Smooth muscle cell (in vitro differentiated cells): ENCODE measurements around the gene G3BP1. TPM values are rescaled to one million over a fixed set of nuclear protein-coding genes. Genes with fewer than 3 reads are reported as not detected.

Experiments
- DNase-seq: peaks from one replicate; lab custom pipeline; 2025; ENCODE audit not compliant: unreplicated experiment; lab: John Stamatoyannopoulos, UW
- H2AFZ ChIP-seq: fragments of 200-600 bp; sonication (generic); 2 replicates; pipeline ENCODE4 v1.6.0; 2016; ENCODE audit warnings: antibody characterized with exemption, low read depth, mild to moderate bottlenecking
- H3F3A ChIP-seq: fragments of 200-600 bp; sonication (generic); 2 replicates; pipeline ENCODE4 v1.6.0; 2017; ENCODE audit warnings: antibody characterized with exemption, low read depth
- H3K27ac ChIP-seq: fragments of 200-600 bp; sonication (generic); 2 replicates; pipeline ENCODE4 v1.5.1; 2016; ENCODE audit warnings: low read depth, mild to moderate bottlenecking
- H3K27me3 ChIP-seq: fragments of 200-600 bp; sonication (generic); 2 replicates; pipeline ENCODE4 v1.6.1; 2016; ENCODE audit warnings: low read depth, mild to moderate bottlenecking
- H3K36me3 ChIP-seq: fragments of 200-600 bp; sonication (generic); 2 replicates; pipeline ENCODE4 v1.5.1; 2016; ENCODE audit warnings: low read depth
- H3K4me1 ChIP-seq: fragments of 200-600 bp; sonication (generic); 2 replicates; pipeline ENCODE4 v1.5.1; 2016; ENCODE audit warnings: low read depth
- H3K4me2 ChIP-seq: fragments of 200-600 bp; sonication (generic); 2 replicates; pipeline ENCODE4 v1.6.0; 2016; ENCODE audit warnings: mild to moderate bottlenecking
- H3K4me3 ChIP-seq: fragments of 200-600 bp; sonication (generic); 2 replicates; pipeline ENCODE4 v1.5.1; 2016; ENCODE audit warnings: mild to moderate bottlenecking
- H3K79me2 ChIP-seq: fragments of 200-600 bp; sonication (generic); 2 replicates; pipeline ENCODE4 v1.6.0; 2016; ENCODE audit warnings: low read depth, mild to moderate bottlenecking
- H3K9ac ChIP-seq: fragments of 200-600 bp; sonication (generic); 2 replicates; pipeline ENCODE4 v1.6.0; 2016; ENCODE audit warnings: low read depth
- H3K9me3 ChIP-seq: fragments of 200-600 bp; sonication (generic); replicated peaks from 2 replicates; pipeline ENCODE4 v1.5.1; 2016; ENCODE audit warnings: low read depth
- H4K20me1 ChIP-seq: fragments of 200-600 bp; sonication (generic); 2 replicates; pipeline ENCODE4 v1.6.0; 2016; ENCODE audit warnings: low read depth
- WGBS: methylation state at CpG from one replicate; pipeline ENCODE4 v1.1.7; 2016; ENCODE audit warnings: low lambda C conversion rate; 5-methylcytosine and 5-hydroxymethylcytosine counted together
- polyA plus RNA-seq: library from polyadenylated mRNA; unstranded; fragments of >200 nt; fragmentation: Nextera tagmentation; extraction: Ambion mirVana; gene quantifications from 2 replicates; pipeline ENCODE4 v1.2.1, GENCODE V29; 2016
- total RNA-seq: library from RNA; depleted of rRNA; stranded (reverse); fragments of >200 nt; gene quantifications from 2 replicates; pipeline ENCODE4 v1.2.3, GENCODE V29; 2014
- TF ChIP-seq, protein P1 (sequence below): fragments of 200-600 bp; sonication (generic); IDR thresholded peaks from 2 replicates; pipeline ENCODE4 v1.5.1; 2017; ENCODE audit warnings: borderline replicate concordance, mild to moderate bottlenecking, antibody characterized with exemption; ENCODE audit not compliant: insufficient read depth, poor library complexity, severe bottlenecking

G3BP1 gene
- total and polyA plus RNA-seq, 2 experiments from 2014 or later = 69.5 to 96.8 TPM

DNA sequence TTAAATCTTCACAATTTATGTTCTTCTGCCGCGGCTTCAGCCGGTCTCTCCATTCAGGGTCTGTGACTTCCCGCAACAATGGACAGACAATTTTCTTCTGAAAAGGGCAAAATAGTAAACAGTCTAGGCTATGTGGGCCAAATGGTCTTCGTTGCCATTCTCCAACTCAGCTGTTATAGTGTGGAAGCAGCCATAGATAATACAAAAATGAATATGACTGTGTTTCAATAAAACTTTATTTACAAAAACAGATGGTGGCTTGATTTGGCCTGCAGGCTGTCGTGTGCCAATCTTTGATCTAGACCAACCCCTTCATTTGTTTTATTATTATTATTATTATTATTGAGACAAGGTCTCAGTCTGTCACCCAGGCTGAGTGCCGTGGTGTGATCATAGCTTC is 41.4 kb upstream of the G3BP1 start:
- H3K27me3 ChIP-seq = no peaks in the 10 kb centered on the region
- H3K79me2 ChIP-seq = no peaks in the 10 kb centered on the region
- peaks cover 8% of the 10 kb centered on the region for H3F3A ChIP-seq
- DNase-seq = no peak
- 97% methylated on average over 7 of the region's 7 CpGs for WGBS
- no peaks in the 10 kb centered on the region for H3K36me3 ChIP-seq
- H3K4me2 ChIP-seq = no peak overlapping the region
- no peaks in the 10 kb centered on the region for H3K4me1 ChIP-seq
- TF ChIP-seq, protein P1, sequence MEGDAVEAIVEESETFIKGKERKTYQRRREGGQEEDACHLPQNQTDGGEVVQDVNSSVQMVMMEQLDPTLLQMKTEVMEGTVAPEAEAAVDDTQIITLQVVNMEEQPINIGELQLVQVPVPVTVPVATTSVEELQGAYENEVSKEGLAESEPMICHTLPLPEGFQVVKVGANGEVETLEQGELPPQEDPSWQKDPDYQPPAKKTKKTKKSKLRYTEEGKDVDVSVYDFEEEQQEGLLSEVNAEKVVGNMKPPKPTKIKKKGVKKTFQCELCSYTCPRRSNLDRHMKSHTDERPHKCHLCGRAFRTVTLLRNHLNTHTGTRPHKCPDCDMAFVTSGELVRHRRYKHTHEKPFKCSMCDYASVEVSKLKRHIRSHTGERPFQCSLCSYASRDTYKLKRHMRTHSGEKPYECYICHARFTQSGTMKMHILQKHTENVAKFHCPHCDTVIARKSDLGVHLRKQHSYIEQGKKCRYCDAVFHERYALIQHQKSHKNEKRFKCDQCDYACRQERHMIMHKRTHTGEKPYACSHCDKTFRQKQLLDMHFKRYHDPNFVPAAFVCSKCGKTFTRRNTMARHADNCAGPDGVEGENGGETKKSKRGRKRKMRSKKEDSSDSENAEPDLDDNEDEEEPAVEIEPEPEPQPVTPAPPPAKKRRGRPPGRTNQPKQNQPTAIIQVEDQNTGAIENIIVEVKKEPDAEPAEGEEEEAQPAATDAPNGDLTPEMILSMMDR = no peak
- no peak overlapping the region for H3K27ac ChIP-seq
- H4K20me1 ChIP-seq = no peaks in the 10 kb centered on the region
- no peak overlapping the region for H3K4me3 ChIP-seq
- no peaks in the 10 kb centered on the region for H3K9me3 ChIP-seq
- no peak overlapping the region for H2AFZ ChIP-seq
- H3K9ac ChIP-seq = no peak overlapping the region

DNA sequence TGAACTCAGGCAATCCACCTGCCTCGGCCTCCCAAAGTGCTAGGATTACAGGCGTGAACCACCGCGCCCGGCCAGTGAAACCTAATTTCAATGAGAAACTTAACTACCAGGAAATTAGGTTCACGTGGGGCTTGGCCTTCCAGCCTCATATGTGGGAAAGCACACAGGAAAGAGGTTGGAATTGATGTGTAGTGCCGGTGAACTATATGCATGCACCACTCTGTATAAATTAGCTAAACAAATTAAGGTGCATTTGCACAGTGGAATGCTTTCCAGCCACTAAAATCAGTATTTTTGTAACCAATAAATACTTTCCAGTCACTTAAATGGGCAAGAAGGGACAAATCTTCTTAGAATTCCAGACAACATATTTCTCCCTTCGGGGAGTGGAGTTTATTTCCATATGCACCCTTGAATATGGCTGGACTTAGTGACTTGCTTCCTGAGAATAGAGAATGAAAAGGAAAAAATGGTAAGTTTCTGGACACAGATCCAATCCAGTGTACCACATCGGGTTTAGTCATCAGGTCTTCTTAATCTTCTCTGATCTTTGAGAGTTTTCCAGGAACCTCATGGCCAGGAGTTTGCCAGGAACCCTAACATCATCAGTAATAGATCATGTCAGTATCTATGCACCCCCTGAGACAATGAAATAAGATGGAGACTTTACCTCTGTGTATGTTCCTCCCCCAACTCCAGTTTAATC is 38.2 kb upstream of the G3BP1 start:
- Histone ChIP-seq H3K9ac (no peak overlapping the region), H3K9me3 (no peaks in the 10 kb centered on the region), H3K27ac (peak overlapping the region; percentile 11), H3K4me3 (no peak overlapping the region), H3K79me2 (no peaks in the 10 kb centered on the region), H4K20me1 (no peaks in the 10 kb centered on the region), H3K4me1 (peaks cover 5% of the 10 kb centered on the region), H3F3A (peaks cover 16% of the 10 kb centered on the region), H3K4me2 (peak overlapping the region; percentile 20), H2AFZ (no peak overlapping the region), H3K36me3 (no peaks in the 10 kb centered on the region), H3K27me3 (no peaks in the 10 kb centered on the region)
- WGBS = 85% methylated on average over 9 of the region's 9 CpGs
- DNase-seq = no peak
- TF ChIP-seq, protein P1 = no peak

DNA sequence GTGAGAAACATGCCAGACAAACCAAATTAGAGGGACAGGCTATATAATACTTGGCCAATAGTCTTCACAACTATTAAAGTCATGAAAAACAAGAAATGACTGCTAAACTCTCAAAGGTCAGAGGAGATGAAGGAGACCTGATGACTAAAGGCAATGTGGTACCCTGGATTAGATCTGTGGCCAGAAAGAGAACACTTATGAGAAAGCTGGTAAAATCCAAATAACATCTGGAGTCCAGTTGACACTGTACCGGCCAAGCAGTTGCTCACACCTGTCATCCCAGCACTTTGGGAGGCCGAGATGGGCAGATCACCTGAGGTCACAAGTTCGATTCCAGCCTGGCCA is 37.7 kb upstream of the G3BP1 start:
- no peaks in the 10 kb centered on the region for H4K20me1 ChIP-seq
- 88% methylated on average over 3 of the region's 3 CpGs for WGBS
- H3K27ac ChIP-seq = peak overlapping the region; percentile 11
- peaks cover 22% of the 10 kb centered on the region for H3F3A ChIP-seq
- H3K4me2 ChIP-seq = no peak overlapping the region
- no peaks in the 10 kb centered on the region for H3K27me3 ChIP-seq
- H3K36me3 ChIP-seq = no peaks in the 10 kb centered on the region
- H3K4me1 ChIP-seq = peaks cover 5% of the 10 kb centered on the region
- H3K79me2 ChIP-seq = no peaks in the 10 kb centered on the region
- no peak for DNase-seq
- no peak overlapping the region for H3K4me3 ChIP-seq
- TF ChIP-seq, protein P1 = no peak
- no peak overlapping the region for H3K9ac ChIP-seq
- no peak overlapping the region for H2AFZ ChIP-seq
- H3K9me3 ChIP-seq = no peaks in the 10 kb centered on the region

DNA sequence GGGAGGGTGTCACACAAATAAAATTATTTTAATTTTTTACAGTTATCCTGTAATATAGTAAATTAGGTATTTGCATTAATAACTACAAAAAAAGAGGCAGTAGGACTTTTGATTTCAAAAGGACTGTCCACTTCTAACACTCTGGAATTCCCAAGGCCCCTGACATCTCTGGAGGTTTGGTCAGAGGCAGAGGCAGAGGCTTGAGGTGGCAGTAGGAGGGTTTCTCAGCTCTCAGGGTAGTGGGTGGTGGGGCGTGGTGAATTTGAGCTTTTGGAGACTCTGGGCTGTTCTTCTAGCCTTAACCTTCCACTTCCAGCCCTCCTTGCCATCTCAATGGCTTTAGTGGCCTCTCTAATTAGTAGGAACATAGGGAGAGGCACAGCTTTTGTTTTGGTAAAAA is 36.1 kb upstream of the G3BP1 start:
- TF ChIP-seq, protein P1 = no peak
- H3F3A ChIP-seq = peaks cover 33% of the 10 kb centered on the region

More for the DNA sequence above, 36.1 kb upstream of the G3BP1 start:
- Histone ChIP-seq H3K36me3 (no peaks in the 10 kb centered on the region), H3K4me2 (no peak overlapping the region), H3K27ac (no peak overlapping the region), H2AFZ (no peak overlapping the region), H3K9me3 (no peaks in the 10 kb centered on the region), H4K20me1 (no peaks in the 10 kb centered on the region), H3K79me2 (no peaks in the 10 kb centered on the region), H3K4me3 (no peak overlapping the region), H3K4me1 (peaks cover 14% of the 10 kb centered on the region), H3K9ac (no peak overlapping the region), H3K27me3 (no peaks in the 10 kb centered on the region)
- DNase-seq = no peak
- 78% methylated on average over 1 of the region's 1 CpG for WGBS
